ENCODE measurements around the gene NLRC5.

Gene NLRC5

DNA sequence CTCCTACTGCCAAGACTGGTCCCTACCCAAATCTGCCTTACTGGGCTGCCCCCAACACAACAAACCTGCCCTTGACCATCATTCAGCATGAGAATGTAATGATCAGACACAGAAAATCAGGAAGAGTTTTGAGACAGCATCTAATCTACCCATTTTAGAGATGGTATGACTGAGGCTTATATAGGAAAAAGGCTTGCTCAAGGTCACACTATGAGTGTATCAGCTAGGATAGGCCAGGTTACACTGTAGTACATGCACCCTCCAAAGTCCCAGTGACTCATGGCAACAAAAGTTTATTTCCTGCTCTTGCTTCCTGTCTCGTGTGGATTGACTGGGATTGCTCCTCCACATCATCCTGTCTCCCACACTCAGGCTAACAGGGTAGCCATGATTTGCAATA, 27.9 kb downstream of the NLRC5 start:
- H3K27ac ChIP-seq (ENCODE audit: low read depth, low read length, poor library complexity, severe bottlenecking): no peak overlapping the region
- H2AFZ ChIP-seq (ENCODE audit: low read length): no peak overlapping the region
- no peaks in the 10 kb centered on the region for H4K20me1 ChIP-seq (ENCODE audit: insufficient read depth, low read length)
- TF ChIP-seq, protein P1, sequence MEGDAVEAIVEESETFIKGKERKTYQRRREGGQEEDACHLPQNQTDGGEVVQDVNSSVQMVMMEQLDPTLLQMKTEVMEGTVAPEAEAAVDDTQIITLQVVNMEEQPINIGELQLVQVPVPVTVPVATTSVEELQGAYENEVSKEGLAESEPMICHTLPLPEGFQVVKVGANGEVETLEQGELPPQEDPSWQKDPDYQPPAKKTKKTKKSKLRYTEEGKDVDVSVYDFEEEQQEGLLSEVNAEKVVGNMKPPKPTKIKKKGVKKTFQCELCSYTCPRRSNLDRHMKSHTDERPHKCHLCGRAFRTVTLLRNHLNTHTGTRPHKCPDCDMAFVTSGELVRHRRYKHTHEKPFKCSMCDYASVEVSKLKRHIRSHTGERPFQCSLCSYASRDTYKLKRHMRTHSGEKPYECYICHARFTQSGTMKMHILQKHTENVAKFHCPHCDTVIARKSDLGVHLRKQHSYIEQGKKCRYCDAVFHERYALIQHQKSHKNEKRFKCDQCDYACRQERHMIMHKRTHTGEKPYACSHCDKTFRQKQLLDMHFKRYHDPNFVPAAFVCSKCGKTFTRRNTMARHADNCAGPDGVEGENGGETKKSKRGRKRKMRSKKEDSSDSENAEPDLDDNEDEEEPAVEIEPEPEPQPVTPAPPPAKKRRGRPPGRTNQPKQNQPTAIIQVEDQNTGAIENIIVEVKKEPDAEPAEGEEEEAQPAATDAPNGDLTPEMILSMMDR (IDR thresholded peaks at IDR 0.05; ENCODE audit: low read length): no peak
- TF ChIP-seq EZH2 (IDR thresholded peaks at IDR 0.05; ENCODE audit: borderline replicate concordance, low read length): no peak
- no peak overlapping the region for H3K9ac ChIP-seq (ENCODE audit: low read length)
- no peaks in the 10 kb centered on the region for H3F3A ChIP-seq (ENCODE audit: insufficient read depth, low read length)
- H3K4me2 ChIP-seq (ENCODE audit: low read length): no peak overlapping the region
- H3K4me1 ChIP-seq (ENCODE audit: insufficient read depth, low read length, severe bottlenecking): no peaks in the 10 kb centered on the region
- H3K4me3 ChIP-seq (ENCODE audit: low read depth, low read length, poor library complexity, severe bottlenecking): no peak overlapping the region
- no peaks in the 10 kb centered on the region for H3K36me3 ChIP-seq (ENCODE audit: insufficient read depth, low read length)
- H3K9me2 ChIP-seq (ENCODE audit: low read depth, low read length): no peaks in the 10 kb centered on the region
- H3K27me3 ChIP-seq (ENCODE audit: insufficient read depth, low read length): peaks cover 6% of the 10 kb centered on the region; the same call in 1 of the 2 replicates
- H3K9me3 ChIP-seq (ENCODE audit: low read length): 0 out of 2 replicates have a peak, but pooled peaks cover 3% of the 10 kb centered on the region
- H3K79me2 ChIP-seq (ENCODE audit: insufficient read depth, low read length): no peaks in the 10 kb centered on the region

DNA sequence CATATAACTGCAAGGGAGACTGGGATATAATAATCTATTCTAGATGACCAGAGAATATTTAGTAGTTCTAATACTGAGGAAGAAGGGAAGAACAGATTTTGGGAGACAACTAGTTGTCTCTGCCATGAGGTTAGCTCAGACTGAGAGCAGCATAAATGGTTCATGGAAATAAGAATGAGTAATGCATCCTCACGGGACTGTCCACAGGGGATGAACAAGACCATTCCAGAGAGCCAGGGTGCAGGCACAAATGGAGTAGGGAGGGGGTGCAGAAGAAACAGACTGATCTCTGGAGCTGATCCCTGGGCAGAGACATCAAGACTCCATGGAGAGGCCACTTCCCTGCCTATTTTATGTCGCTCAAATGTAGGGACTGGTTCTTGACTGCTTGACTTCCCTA, 30.4 kb downstream of the NLRC5 start:
- H3K4me3 ChIP-seq (ENCODE audit: low read depth, low read length, poor library complexity, severe bottlenecking): no peak overlapping the region
- H4K20me1 ChIP-seq (ENCODE audit: insufficient read depth, low read length): no peaks in the 10 kb centered on the region
- no peak overlapping the region for H2AFZ ChIP-seq (ENCODE audit: low read length)
- H3K79me2 ChIP-seq (ENCODE audit: insufficient read depth, low read length): no peaks in the 10 kb centered on the region
- no peaks in the 10 kb centered on the region for H3K36me3 ChIP-seq (ENCODE audit: insufficient read depth, low read length)
- H3K9ac ChIP-seq (ENCODE audit: low read length): no peak overlapping the region
- H3K4me1 ChIP-seq (ENCODE audit: insufficient read depth, low read length, severe bottlenecking): no peaks in the 10 kb centered on the region
- H3K4me2 ChIP-seq (ENCODE audit: low read length): no peak overlapping the region
- TF ChIP-seq, protein P1 (IDR thresholded peaks at IDR 0.05; ENCODE audit: low read length): no peak
- TF ChIP-seq EZH2 (IDR thresholded peaks at IDR 0.05; ENCODE audit: borderline replicate concordance, low read length): no peak
- no peaks in the 10 kb centered on the region for H3K9me2 ChIP-seq (ENCODE audit: low read depth, low read length)
- H3K9me3 ChIP-seq (ENCODE audit: low read length): no peaks in the 10 kb centered on the region
- H3K27ac ChIP-seq (ENCODE audit: low read depth, low read length, poor library complexity, severe bottlenecking): no peak overlapping the region
- H3F3A ChIP-seq (ENCODE audit: insufficient read depth, low read length): no peaks in the 10 kb centered on the region
- peaks cover 6% of the 10 kb centered on the region; the same call in 1 of the 2 replicates for H3K27me3 ChIP-seq (ENCODE audit: insufficient read depth, low read length)

DNA sequence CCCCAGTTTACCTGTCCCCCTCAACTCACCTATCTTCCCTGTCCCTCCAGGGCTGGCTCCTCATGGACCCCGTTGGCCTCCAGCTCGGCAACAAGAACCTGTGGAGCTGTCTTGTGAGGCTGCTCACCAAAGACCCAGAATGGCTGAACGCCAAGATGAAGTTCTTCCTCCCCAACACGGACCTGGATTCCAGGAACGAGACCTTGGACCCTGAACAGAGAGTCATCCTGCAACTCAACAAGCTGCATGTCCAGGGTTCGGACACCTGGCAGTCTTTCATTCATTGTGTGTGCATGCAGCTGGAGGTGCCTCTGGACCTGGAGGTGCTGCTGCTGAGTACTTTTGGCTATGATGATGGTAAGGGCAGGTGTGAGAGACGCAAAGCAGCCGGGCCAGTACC, 31.3 kb downstream of the NLRC5 start:
- H3K9me3 ChIP-seq (ENCODE audit: low read length): no peaks in the 10 kb centered on the region
- H3K79me2 ChIP-seq (ENCODE audit: insufficient read depth, low read length): no peaks in the 10 kb centered on the region
- no peaks in the 10 kb centered on the region for H4K20me1 ChIP-seq (ENCODE audit: insufficient read depth, low read length)
- no peaks in the 10 kb centered on the region for H3F3A ChIP-seq (ENCODE audit: insufficient read depth, low read length)
- H3K4me3 ChIP-seq (ENCODE audit: low read depth, low read length, poor library complexity, severe bottlenecking): no peak overlapping the region
- H3K27me3 ChIP-seq (ENCODE audit: insufficient read depth, low read length): peaks cover 6% of the 10 kb centered on the region; the same call in 1 of the 2 replicates
- no peaks in the 10 kb centered on the region for H3K9me2 ChIP-seq (ENCODE audit: low read depth, low read length)
- no peak for TF ChIP-seq EZH2 (IDR thresholded peaks at IDR 0.05; ENCODE audit: borderline replicate concordance, low read length)
- TF ChIP-seq, protein P1 (IDR thresholded peaks at IDR 0.05; ENCODE audit: low read length): no peak
- no peak overlapping the region for H3K9ac ChIP-seq (ENCODE audit: low read length)
- no peak overlapping the region for H3K4me2 ChIP-seq (ENCODE audit: low read length)
- H2AFZ ChIP-seq (ENCODE audit: low read length): no peak overlapping the region
- no peaks in the 10 kb centered on the region for H3K36me3 ChIP-seq (ENCODE audit: insufficient read depth, low read length)
- H3K27ac ChIP-seq (ENCODE audit: low read depth, low read length, poor library complexity, severe bottlenecking): no peak overlapping the region
- H3K4me1 ChIP-seq (ENCODE audit: insufficient read depth, low read length, severe bottlenecking): no peaks in the 10 kb centered on the region

Measured in OCI-LY1 (cell line).